Measurements from ENCODE around the gene PTP4A2. TPM values are rescaled to one million over a fixed set of nuclear protein-coding genes. Genes with fewer than 3 reads are reported as not detected.

PTP4A2 gene
- total and polyA plus RNA-seq, 2 donors (not counting 3 experiments of a cell fraction or from before 2014, with no cell fraction given), result 74.1 to 184 TPM

DNA sequence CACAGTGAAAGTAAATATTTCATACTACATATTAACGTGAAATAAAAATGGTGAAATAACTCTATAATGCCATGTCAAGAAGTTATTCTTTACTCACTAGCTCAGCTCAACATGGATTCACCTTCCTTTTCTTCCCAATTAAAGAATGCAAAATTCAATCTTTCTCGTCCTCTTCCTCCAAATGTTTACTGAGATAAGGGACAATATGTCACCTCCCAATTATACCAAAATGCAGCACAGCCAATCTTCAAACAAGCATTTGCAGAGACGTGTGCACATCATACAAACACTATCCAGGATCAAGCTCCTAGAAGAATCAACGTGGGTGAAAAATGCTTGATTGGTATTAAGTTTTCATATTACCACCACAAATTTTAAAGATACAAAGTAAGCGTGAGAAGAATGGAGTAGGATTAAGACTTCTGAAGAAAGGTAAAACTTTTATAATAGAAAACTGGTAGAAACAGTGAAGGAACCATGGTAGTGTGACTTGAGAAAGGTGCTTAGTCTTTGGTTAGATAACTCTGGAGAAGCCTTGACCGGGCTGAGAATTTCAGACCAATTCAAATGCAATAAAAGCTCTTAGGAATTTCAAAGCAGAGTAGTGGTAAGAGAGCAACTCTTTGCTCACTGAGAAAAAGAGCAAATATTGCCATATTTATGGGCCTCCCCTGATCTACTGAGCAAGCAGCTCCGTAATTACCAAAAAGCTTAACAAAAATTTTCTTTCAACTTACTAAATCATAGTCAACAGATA lies 7.2 kb downstream of the PTP4A2 start:
- ChIA-PET CTCF (interaction anchor here (0.5 to 1.4 kb wide), 8 partner anchors 8 to 115 kb away, joined by 3 to 10 read pairs (median 3); partner anchors contain the start of gene SPOCD1), POLR2A (no interaction called here)
- H2AFZ ChIP-seq (ENCODE audit: low read depth, low read length), result no peak overlapping the region
- H3K27ac ChIP-seq (ENCODE audit: insufficient read depth, low read depth, low read length), result peak overlapping the region; percentile 91
- BruUV-seq (replicated peaks), result TSS peak; percentile 16
- peaks cover 99% of the 10 kb centered on the region for H3K79me2 ChIP-seq (ENCODE audit: control insufficient read depth, insufficient read depth, low read length)
- TF ChIP-seq JUN (IDR thresholded peaks at IDR 0.05; ENCODE audit: borderline replicate concordance, insufficient read depth, insufficient read length, low read depth) (no peak), POLR2A (IDR thresholded peaks at IDR 0.05; ENCODE audit: low read depth, low read length) (no peak), FOS (IDR thresholded peaks at IDR 0.05; ENCODE audit: borderline replicate concordance, insufficient read depth, low read length) (no peak), GATA2 (IDR thresholded peaks at IDR 0.05; ENCODE audit: insufficient read depth, insufficient read length, low read depth, low read length) (no peak), MYC (IDR thresholded peaks at IDR 0.05; ENCODE audit: low read depth, low read length) (no peak), POLR2AphosphoS5 (IDR thresholded peaks at IDR 0.05; ENCODE audit: insufficient read depth, low read depth, low read length) (no peak), EZH2 (IDR thresholded peaks at IDR 0.05; ENCODE audit: borderline replicate concordance, low read depth, low read length, severe bottlenecking) (no peak)
- TF ChIP-seq, protein P1, sequence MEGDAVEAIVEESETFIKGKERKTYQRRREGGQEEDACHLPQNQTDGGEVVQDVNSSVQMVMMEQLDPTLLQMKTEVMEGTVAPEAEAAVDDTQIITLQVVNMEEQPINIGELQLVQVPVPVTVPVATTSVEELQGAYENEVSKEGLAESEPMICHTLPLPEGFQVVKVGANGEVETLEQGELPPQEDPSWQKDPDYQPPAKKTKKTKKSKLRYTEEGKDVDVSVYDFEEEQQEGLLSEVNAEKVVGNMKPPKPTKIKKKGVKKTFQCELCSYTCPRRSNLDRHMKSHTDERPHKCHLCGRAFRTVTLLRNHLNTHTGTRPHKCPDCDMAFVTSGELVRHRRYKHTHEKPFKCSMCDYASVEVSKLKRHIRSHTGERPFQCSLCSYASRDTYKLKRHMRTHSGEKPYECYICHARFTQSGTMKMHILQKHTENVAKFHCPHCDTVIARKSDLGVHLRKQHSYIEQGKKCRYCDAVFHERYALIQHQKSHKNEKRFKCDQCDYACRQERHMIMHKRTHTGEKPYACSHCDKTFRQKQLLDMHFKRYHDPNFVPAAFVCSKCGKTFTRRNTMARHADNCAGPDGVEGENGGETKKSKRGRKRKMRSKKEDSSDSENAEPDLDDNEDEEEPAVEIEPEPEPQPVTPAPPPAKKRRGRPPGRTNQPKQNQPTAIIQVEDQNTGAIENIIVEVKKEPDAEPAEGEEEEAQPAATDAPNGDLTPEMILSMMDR (IDR thresholded peaks at IDR 0.05; ENCODE audit: extremely low read depth in 1 of 2, insufficient read depth in 1 of 2, low read depth in 1 of 2, low read length in 2 of 2), result no peak
- TF ChIP-seq, protein P2, sequence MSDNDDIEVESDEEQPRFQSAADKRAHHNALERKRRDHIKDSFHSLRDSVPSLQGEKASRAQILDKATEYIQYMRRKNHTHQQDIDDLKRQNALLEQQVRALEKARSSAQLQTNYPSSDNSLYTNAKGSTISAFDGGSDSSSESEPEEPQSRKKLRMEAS (IDR thresholded peaks at IDR 0.05; ENCODE audit: insufficient read depth, insufficient read length), result no peak
- H3K4me3 ChIP-seq (replicated peaks in 1 of 3; ENCODE audit: insufficient read depth in 1 of 3, low read depth in 1 of 3, low read length in 3 of 3), result peak overlapping the region in 2 of 3 experiments; percentile 38 to 62
- no peaks in the 10 kb centered on the region for H3K27me3 ChIP-seq (ENCODE audit: control insufficient read depth in 2 of 2, insufficient read depth in 2 of 2, low read length in 2 of 2)
- H3K9ac ChIP-seq (replicated peaks; ENCODE audit: extremely low read depth, insufficient read depth, low read length), result peak overlapping the region; percentile 82
- H4K20me1 ChIP-seq (replicated peaks; ENCODE audit: control insufficient read depth, extremely low read depth, insufficient read depth, low read length), result peaks cover 11% of the 10 kb centered on the region
- intact Hi-C loops (cut with micrococcal nuclease) (loop anchor here (10.0 kb wide), 2 partner anchors 286 to 346 kb away; partner anchors contain the start of gene PEF1), dilution Hi-C loops (cut with MboI; ENCODE audit: extremely low pct_ligation_motif_present, low sequenced_read_pairs) (no loop called here)
- DNase-seq (ENCODE audit: low read depth, low spot score), result peak; percentile 15
- no peaks in the 10 kb centered on the region for H3K36me3 ChIP-seq (ENCODE audit: control insufficient read depth in 2 of 2, extremely low read depth in 1 of 2, insufficient read depth in 2 of 2, low read length in 2 of 2)
- no peak for FAIRE-seq
- H3K9me3 ChIP-seq (replicated peaks; ENCODE audit: control insufficient read depth, insufficient read depth, low read length), result no peaks in the 10 kb centered on the region
- no peaks in the 10 kb centered on the region for H3K9me1 ChIP-seq (replicated peaks; ENCODE audit: control insufficient read depth, extremely low read depth, insufficient read depth, low read length)
- peak overlapping the region; percentile 97 for H3K4me2 ChIP-seq (ENCODE audit: insufficient read depth, low read length)
- H3K4me1 ChIP-seq (ENCODE audit: control insufficient read depth, extremely low read depth, insufficient read depth, low read length), result peaks cover 71% of the 10 kb centered on the region
